ENCODE measurements around the gene SMIM32.

DNA sequence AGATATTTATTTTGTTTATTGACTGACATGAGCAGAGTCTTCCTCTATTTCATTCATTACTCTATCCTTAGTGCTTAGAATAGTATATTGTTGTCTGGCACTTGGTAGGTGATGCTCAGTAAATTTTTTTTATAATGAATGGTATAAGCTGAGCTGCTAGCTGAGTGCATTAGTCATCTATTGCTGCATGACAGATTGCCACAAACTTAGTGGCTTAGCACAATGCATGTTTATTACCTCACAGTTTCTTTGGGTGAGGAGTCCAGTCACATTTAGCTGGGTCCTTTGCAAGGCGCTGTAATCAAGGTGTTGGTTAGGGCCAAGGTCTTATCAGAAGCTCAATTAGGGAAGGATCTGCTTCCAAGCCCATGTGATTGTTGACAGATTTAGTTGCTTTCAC lies 37.2 kb downstream of the SMIM32 start:
- TF ChIP-seq, protein P1, sequence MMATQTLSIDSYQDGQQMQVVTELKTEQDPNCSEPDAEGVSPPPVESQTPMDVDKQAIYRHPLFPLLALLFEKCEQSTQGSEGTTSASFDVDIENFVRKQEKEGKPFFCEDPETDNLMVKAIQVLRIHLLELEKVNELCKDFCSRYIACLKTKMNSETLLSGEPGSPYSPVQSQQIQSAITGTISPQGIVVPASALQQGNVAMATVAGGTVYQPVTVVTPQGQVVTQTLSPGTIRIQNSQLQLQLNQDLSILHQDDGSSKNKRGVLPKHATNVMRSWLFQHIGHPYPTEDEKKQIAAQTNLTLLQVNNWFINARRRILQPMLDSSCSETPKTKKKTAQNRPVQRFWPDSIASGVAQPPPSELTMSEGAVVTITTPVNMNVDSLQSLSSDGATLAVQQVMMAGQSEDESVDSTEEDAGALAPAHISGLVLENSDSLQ (IDR thresholded peaks at IDR 0.05) = no peak
- TF ChIP-seq HDGF (IDR thresholded peaks at IDR 0.05; ENCODE audit: borderline replicate concordance) = no peak
- TF ChIP-seq SUZ12 (IDR thresholded peaks at IDR 0.05) = no peak
- TF ChIP-seq TARDBP (IDR thresholded peaks at IDR 0.05) = no peak
- no peak for TF ChIP-seq CTBP1 (IDR thresholded peaks at IDR 0.05; ENCODE audit: borderline replicate concordance)
- TF ChIP-seq FOXA1 (IDR thresholded peaks at IDR 0.05) = no peak
- no peak for TF ChIP-seq BHLHE40 (IDR thresholded peaks at IDR 0.05; ENCODE audit: borderline replicate concordance)

Measured in HEK293T (cell line).